Ovary (tissue), 3 donors: ENCODE data around the gene NMT1.

Source experiments
- POLR2A ChIP-seq: fragments of 450-650 bp; IDR thresholded peaks from one replicate; pipeline ENCODE4 v1.6.1; 2017; ENCODE audit warnings: antibody characterized with exemption, mild to moderate bottlenecking, moderate library complexity
- TF ChIP-seq, protein P1 (sequence below), 3 donors: fragments of 450-650 bp in 2 of 3; fragments of 200-600 bp in 1 of 3; IDR thresholded peaks; one replicate each; pipeline versions ENCODE4 v1.5.1 to v1.8.0; 2016 to 2022; ENCODE audit warnings: antibody characterized with exemption in 3 of 3, mild to moderate bottlenecking in 1 of 3
- donor health status: DM: no; HTN: no; CAD: no.

DNA sequence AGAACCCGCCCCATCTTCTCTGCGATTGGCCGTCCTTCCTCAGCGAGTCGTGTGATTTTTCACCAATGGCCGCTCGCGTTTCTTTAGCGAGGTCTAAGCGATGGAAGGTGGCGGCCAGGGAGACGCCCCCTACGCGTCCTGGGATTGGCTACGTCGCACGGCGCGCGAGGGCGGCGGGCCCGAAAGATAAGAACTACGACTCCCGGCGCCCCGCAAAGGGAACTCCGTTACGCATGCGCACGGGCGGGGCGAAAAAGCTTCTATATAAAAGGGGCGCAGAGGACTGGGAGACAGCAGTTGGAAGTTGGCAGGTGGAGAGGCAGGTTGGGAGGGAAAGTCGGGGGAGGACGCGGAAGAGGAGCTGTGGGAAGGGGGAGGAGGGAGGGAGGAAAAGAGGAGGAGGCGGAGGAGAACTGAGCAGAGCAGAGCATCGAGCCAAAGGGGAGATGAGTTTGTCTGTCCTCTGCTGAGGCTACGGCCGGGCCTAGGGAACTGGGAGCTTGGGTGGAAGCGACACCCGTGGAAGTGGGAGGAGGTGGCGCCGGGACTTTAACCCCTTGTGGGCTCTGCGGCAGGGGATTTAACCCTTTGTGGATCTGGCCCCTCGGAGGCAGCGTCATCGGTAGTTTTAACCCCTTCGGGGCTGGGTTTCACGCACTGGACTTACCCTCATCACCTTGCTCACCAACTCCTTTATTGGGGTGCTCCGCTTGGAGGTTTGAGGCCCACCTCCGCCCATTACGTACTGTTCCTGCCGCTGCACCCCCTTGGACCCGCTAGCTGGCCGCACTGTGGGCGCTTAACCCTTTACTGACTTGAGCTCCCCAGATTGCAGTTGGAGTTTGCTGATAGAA, 87.3 kb downstream of the NMT1 start, which contains the start of gene HEXIM1:
- TF ChIP-seq POLR2A, result peak; percentile 99
- TF ChIP-seq, protein P1, sequence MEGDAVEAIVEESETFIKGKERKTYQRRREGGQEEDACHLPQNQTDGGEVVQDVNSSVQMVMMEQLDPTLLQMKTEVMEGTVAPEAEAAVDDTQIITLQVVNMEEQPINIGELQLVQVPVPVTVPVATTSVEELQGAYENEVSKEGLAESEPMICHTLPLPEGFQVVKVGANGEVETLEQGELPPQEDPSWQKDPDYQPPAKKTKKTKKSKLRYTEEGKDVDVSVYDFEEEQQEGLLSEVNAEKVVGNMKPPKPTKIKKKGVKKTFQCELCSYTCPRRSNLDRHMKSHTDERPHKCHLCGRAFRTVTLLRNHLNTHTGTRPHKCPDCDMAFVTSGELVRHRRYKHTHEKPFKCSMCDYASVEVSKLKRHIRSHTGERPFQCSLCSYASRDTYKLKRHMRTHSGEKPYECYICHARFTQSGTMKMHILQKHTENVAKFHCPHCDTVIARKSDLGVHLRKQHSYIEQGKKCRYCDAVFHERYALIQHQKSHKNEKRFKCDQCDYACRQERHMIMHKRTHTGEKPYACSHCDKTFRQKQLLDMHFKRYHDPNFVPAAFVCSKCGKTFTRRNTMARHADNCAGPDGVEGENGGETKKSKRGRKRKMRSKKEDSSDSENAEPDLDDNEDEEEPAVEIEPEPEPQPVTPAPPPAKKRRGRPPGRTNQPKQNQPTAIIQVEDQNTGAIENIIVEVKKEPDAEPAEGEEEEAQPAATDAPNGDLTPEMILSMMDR (IDR thresholded peaks at IDR 0.05), result peak in 2 of 3 donors; percentile 18 to 30
